ENCODE results near the gene NFIA. TPM values are rescaled to one million over a fixed set of nuclear protein-coding genes. Genes with fewer than 3 reads are reported as not detected.

Gene NFIA
- total and polyA plus RNA-seq, 7 experiments from 2014 or later: 1.0 to 8.6 (median 5.9) TPM

DNA sequence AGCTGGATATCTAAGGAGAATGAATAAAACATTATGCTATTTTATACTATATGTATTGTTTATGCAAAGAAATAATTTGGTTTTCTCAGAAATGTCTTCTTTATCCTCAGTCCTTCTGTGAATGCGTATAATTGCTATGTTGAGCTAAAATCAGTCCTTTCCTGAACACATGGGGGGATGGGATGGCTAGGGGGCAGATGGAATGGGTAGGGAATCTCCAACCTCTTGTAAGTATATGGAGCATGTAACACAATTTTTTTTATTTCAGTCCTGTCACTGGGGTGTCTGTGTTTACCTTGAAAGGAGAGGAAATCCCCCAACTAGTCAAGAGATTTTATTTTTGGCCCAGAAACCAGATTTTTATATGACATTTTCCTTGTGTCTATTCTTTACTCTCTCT is 291.8 kb downstream of the NFIA start:
- H3K9me3 ChIP-seq (ENCODE audit: control insufficient read depth in 2 of 3, low read length in 3 of 3): no peaks in the 10 kb centered on the region
- no peak overlapping the region for H3K27ac ChIP-seq (ENCODE audit: low read depth, low read length)
- intact Hi-C loops (cut with micrococcal nuclease): no loop called here
- ChIA-PET POLR2A (no interaction called here), CTCF (no interaction called here)
- Mint-ChIP-seq H3K4me3 (no peak overlapping the region), H3K36me3 (peaks cover 0 to 7% (median 5%) of the 10 kb centered on the region in 5 donors), H3K9me3 (peaks cover 0 to 4% (median 0%) of the 10 kb centered on the region in 11 donors), H3K4me1 (no peaks in the 10 kb centered on the region), H3K27me3 (peaks cover 0 to 12% (median 0%) of the 10 kb centered on the region in 5 donors), H3K27ac (no peak overlapping the region)
- no peaks in the 10 kb centered on the region for H3K27me3 ChIP-seq (ENCODE audit: control insufficient read depth in 2 of 2, insufficient read depth in 2 of 2, low read length in 2 of 2)
- no peaks in the 10 kb centered on the region for H3K36me3 ChIP-seq (ENCODE audit: control insufficient read depth in 2 of 3, insufficient read depth in 3 of 3, low read length in 3 of 3)
- DNase-seq (no peak), ATAC-seq (no peak)
- H3K4me1 ChIP-seq (ENCODE audit: control insufficient read depth in 2 of 2, insufficient read depth in 2 of 2, low read length in 2 of 2): no peaks in the 10 kb centered on the region
- H3K4me3 ChIP-seq (ENCODE audit: low read length): no peak overlapping the region

DNA sequence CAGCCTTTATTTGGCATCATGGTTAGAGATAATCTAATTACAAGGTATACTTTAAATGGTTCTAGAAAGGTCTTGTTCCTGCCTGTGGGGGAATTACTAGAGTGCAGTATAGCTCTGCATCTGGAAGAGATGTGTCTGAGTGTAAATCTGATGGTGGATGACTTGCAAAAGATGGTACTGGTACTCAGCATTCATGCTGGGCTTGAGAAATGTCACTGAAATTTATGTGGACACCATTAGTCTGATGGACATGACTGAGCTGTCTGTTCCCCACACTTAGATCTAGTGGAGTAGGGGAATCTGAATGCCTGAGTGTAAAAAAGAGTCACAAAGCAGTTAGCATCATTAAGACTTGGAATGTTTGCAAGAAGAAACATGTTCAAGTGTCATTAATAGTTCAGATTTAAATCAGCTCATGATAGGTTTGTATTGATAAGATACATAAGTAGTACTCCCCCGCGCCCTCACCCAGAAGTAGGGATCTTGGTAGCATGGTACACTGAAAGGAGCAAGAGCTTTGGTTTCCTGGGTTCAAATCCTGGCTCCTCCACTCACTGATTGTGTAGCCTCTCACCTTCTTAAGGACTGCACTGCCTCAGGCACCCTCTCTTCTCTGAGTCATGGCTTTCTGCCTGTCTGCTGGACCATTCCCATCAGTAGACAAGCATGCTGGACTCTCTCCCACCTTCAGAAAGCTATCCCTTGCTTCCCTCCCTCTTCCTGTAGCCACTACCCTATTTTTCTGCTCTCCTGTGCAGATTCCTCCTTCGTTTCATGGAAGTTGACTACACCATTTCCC is 292.9 kb downstream of the NFIA start:
- Mint-ChIP-seq H3K9me3 (peaks cover 0 to 4% (median 0%) of the 10 kb centered on the region in 11 donors), H3K27ac (no peak overlapping the region), H3K4me3 (no peak overlapping the region), H3K4me1 (no peaks in the 10 kb centered on the region), H3K36me3 (peaks cover 0 to 7% (median 5%) of the 10 kb centered on the region in 5 donors), H3K27me3 (peaks cover 0 to 12% (median 0%) of the 10 kb centered on the region in 5 donors)
- no peak for DNase-seq
- intact Hi-C loops (cut with micrococcal nuclease): no loop called here
- ChIA-PET CTCF (no interaction called here), POLR2A (no interaction called here)
- Histone ChIP-seq H3K36me3 (ENCODE audit: control insufficient read depth in 2 of 3, insufficient read depth in 3 of 3, low read length in 3 of 3) (no peaks in the 10 kb centered on the region), H3K27me3 (ENCODE audit: control insufficient read depth in 2 of 2, insufficient read depth in 2 of 2, low read length in 2 of 2) (no peaks in the 10 kb centered on the region), H3K4me3 (ENCODE audit: low read length) (no peak overlapping the region), H3K4me1 (ENCODE audit: control insufficient read depth in 2 of 2, insufficient read depth in 2 of 2, low read length in 2 of 2) (no peaks in the 10 kb centered on the region), H3K27ac (ENCODE audit: low read depth, low read length) (no peak overlapping the region), H3K9me3 (ENCODE audit: control insufficient read depth in 2 of 3, low read length in 3 of 3) (no peaks in the 10 kb centered on the region)
- ATAC-seq: no peak

GRCh38 chr1:61376151-61376550 is 293.8 kb downstream of the NFIA start:
- H3K36me3 Mint-ChIP-seq: no peaks in the 10 kb centered on the region
- intact Hi-C loops (cut with micrococcal nuclease): no loop called here
- peaks cover 0 to 15% (median 0%) of the 10 kb centered on the region in 5 donors for H3K27me3 Mint-ChIP-seq
- no peak for ATAC-seq
- POLR2A ChIA-PET: no interaction called here
- no peak overlapping the region for H3K4me3 ChIP-seq (ENCODE audit: low read length)
- H3K27me3 ChIP-seq (ENCODE audit: control insufficient read depth in 2 of 2, insufficient read depth in 2 of 2, low read length in 2 of 2): no peaks in the 10 kb centered on the region
- H3K9me3 Mint-ChIP-seq: no peaks in the 10 kb centered on the region
- CTCF ChIA-PET: no interaction called here
- no peaks in the 10 kb centered on the region for H3K9me3 ChIP-seq (ENCODE audit: control insufficient read depth in 2 of 3, low read length in 3 of 3)
- H3K27ac ChIP-seq (ENCODE audit: low read depth, low read length): no peak overlapping the region
- H3K36me3 ChIP-seq (ENCODE audit: control insufficient read depth in 2 of 3, insufficient read depth in 3 of 3, low read length in 3 of 3): no peaks in the 10 kb centered on the region
- H3K27ac Mint-ChIP-seq: no peak overlapping the region
- no peaks in the 10 kb centered on the region for H3K4me1 Mint-ChIP-seq
- H3K4me3 Mint-ChIP-seq: no peak overlapping the region
- DNase-seq: no peak
- no peaks in the 10 kb centered on the region for H3K4me1 ChIP-seq (ENCODE audit: control insufficient read depth in 2 of 2, insufficient read depth in 2 of 2, low read length in 2 of 2)

DNA sequence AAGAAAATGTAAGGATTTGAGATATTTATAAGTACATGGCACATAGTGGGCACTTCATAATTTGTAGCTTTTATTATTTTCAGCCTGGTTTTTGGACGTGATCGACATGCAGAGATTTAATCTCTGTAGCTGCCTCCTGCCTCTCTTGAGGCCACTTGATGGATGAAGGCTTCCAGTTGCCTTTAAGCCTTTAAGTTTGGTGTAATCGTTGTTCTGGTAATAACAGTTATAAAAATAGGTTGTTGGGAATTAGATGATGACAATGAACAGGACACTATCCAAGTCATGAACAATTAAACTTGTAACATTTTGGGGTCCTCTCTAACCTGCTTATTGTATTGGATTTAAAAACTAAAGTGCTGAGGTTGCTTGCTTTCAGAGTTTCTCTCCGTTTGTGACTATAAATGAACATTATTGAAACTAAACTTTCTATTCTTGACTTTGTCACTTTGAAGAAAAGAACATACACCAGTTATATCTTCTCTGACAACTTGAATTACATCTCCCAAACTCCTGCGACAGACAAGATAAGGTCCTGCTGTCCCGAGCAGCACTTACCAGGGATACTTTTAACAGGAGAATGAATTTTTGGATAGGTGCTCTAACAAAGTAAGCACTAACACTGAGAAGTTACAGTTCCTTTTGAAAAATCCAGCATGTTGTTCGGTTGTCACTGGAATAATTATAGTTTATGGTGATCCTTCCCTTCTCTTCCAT is 295.0 kb downstream of the NFIA start:
- no peak overlapping the region for H3K27ac ChIP-seq (ENCODE audit: low read depth, low read length)
- H3K4me3 Mint-ChIP-seq: no peak overlapping the region
- POLR2A ChIA-PET: no interaction called here
- H3K4me3 ChIP-seq (ENCODE audit: low read length): no peak overlapping the region
- no peaks in the 10 kb centered on the region for H3K36me3 ChIP-seq (ENCODE audit: control insufficient read depth in 2 of 3, insufficient read depth in 3 of 3, low read length in 3 of 3)
- intact Hi-C loops (cut with micrococcal nuclease): no loop called here
- no peak for DNase-seq
- no peaks in the 10 kb centered on the region for H3K27me3 ChIP-seq (ENCODE audit: control insufficient read depth in 2 of 2, insufficient read depth in 2 of 2, low read length in 2 of 2)
- no peaks in the 10 kb centered on the region for H3K9me3 Mint-ChIP-seq
- no peak for ATAC-seq
- no peaks in the 10 kb centered on the region for H3K4me1 ChIP-seq (ENCODE audit: control insufficient read depth in 2 of 2, insufficient read depth in 2 of 2, low read length in 2 of 2)
- CTCF ChIA-PET: no interaction called here
- no peak overlapping the region for H3K27ac Mint-ChIP-seq
- H3K27me3 Mint-ChIP-seq: peaks cover 0 to 13% (median 0%) of the 10 kb centered on the region in 5 donors
- no peaks in the 10 kb centered on the region for H3K36me3 Mint-ChIP-seq
- H3K4me1 Mint-ChIP-seq: no peaks in the 10 kb centered on the region
- no peaks in the 10 kb centered on the region for H3K9me3 ChIP-seq (ENCODE audit: control insufficient read depth in 2 of 3, low read length in 3 of 3)

DNA sequence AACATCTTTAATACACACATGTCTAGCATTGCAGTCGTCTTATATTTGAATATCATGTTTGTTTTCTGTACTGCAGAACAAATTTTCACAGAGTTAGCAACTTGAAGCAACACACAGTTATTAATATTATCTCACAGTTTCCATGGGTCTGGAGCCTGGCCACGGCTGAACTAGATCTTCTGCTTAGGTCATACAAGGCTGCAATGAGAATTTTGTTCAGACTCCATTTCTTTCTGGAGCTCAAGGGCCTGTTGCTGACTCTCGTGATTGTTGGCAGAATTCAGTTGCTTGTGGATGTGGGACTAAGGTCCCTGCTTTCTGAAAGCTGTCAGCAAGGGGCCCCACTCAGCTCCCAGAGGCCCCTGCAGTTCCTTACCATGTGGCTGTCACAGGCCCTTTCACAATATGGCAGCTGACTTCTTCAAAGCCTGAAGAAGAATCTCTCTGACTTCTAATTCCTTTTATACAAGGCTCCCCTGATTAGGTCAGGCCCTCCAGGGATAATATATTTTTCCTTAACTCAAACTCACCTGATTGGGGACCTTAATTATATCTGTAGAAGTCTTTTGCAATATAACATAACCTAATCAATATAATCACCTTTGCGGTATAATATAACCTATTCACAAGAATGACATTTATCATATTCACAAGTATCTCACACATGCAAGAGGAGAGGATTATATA is 296.3 kb downstream of the NFIA start:
- Histone ChIP-seq H3K4me1 (ENCODE audit: control insufficient read depth in 2 of 2, insufficient read depth in 2 of 2, low read length in 2 of 2) (no peaks in the 10 kb centered on the region), H3K27me3 (ENCODE audit: control insufficient read depth in 2 of 2, insufficient read depth in 2 of 2, low read length in 2 of 2) (no peaks in the 10 kb centered on the region), H3K4me3 (ENCODE audit: low read length) (no peak overlapping the region), H3K9me3 (ENCODE audit: control insufficient read depth in 2 of 3, low read length in 3 of 3) (no peaks in the 10 kb centered on the region), H3K36me3 (ENCODE audit: control insufficient read depth in 2 of 3, insufficient read depth in 3 of 3, low read length in 3 of 3) (no peaks in the 10 kb centered on the region), H3K27ac (ENCODE audit: low read depth, low read length) (no peak overlapping the region)
- Mint-ChIP-seq H3K27me3 (peaks cover 0 to 13% (median 0%) of the 10 kb centered on the region in 5 donors), H3K36me3 (peaks cover 0 to 7% (median 5%) of the 10 kb centered on the region in 5 donors), H3K27ac (no peak overlapping the region), H3K9me3 (no peaks in the 10 kb centered on the region), H3K4me3 (no peak overlapping the region), H3K4me1 (no peaks in the 10 kb centered on the region)
- intact Hi-C loops (cut with micrococcal nuclease): no loop called here
- ATAC-seq: no peak
- CTCF ChIA-PET: no interaction called here
- POLR2A ChIA-PET: no interaction called here
- DNase-seq: no peak

DNA sequence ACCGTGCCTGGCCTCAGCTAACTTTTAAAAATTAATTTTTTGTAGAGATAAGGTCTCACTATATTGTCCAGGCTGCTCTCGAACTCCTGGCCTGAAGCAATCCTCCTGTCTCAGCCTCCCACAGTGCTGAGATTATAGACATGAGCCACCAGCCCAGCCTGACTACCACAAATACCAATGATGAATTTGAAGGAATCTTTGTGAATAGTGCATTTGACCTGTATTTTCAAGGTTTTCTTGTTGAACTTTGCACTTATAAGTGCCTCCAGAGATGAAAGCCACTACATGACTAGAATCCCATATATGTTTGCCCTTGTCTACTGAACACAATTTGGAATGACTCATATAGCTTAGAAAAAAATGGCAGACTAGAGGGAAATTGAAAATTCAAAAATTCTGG is 297.3 kb downstream of the NFIA start:
- no peak overlapping the region for H3K4me3 Mint-ChIP-seq
- Histone ChIP-seq H3K27me3 (ENCODE audit: control insufficient read depth in 2 of 2, insufficient read depth in 2 of 2, low read length in 2 of 2) (no peaks in the 10 kb centered on the region), H3K27ac (ENCODE audit: low read depth, low read length) (no peak overlapping the region), H3K9me3 (ENCODE audit: control insufficient read depth in 2 of 3, low read length in 3 of 3) (no peaks in the 10 kb centered on the region), H3K36me3 (ENCODE audit: control insufficient read depth in 2 of 3, insufficient read depth in 3 of 3, low read length in 3 of 3) (no peaks in the 10 kb centered on the region), H3K4me3 (ENCODE audit: low read length) (no peak overlapping the region), H3K4me1 (ENCODE audit: control insufficient read depth in 2 of 2, insufficient read depth in 2 of 2, low read length in 2 of 2) (no peaks in the 10 kb centered on the region)
- ChIA-PET CTCF (no interaction called here), POLR2A (no interaction called here)
- peaks cover 0 to 15% (median 11%) of the 10 kb centered on the region in 5 donors for H3K36me3 Mint-ChIP-seq
- ATAC-seq: no peak
- H3K27ac Mint-ChIP-seq: no peak overlapping the region
- no peaks in the 10 kb centered on the region for H3K4me1 Mint-ChIP-seq
- intact Hi-C loops (cut with micrococcal nuclease): no loop called here
- no peaks in the 10 kb centered on the region for H3K9me3 Mint-ChIP-seq
- peaks cover 0 to 11% (median 0%) of the 10 kb centered on the region in 5 donors for H3K27me3 Mint-ChIP-seq
- DNase-seq: no peak

Measured in naive thymus-derived CD4-positive, alpha-beta T cell (primary cell).